Fibroblast of lung (primary cell): ENCODE measurements around the gene PALLD.

Experiments
- EZH2 ChIP-seq: IDR thresholded peaks from 2 replicates; pipeline ENCODE4 v1.5.1; 2012; ENCODE audit warnings: low read length, control low read depth, mild to moderate bottlenecking; ENCODE audit errors: missing control alignments
- TF ChIP-seq, protein P1 (sequence below), 2 donors: IDR thresholded peaks in 1 of 2; conservative IDR thresholded peaks in 1 of 2; 1 replicate in 1 of 2; 2 replicates in 1 of 2; pipeline ENCODE4 v1.5.1; 2011 to 2012; ENCODE audit warnings: low read length in 2 of 2, control low read depth in 1 of 2, inconsistent platforms in 1 of 2, low read depth in 1 of 2, mild to moderate bottlenecking in 1 of 2

DNA sequence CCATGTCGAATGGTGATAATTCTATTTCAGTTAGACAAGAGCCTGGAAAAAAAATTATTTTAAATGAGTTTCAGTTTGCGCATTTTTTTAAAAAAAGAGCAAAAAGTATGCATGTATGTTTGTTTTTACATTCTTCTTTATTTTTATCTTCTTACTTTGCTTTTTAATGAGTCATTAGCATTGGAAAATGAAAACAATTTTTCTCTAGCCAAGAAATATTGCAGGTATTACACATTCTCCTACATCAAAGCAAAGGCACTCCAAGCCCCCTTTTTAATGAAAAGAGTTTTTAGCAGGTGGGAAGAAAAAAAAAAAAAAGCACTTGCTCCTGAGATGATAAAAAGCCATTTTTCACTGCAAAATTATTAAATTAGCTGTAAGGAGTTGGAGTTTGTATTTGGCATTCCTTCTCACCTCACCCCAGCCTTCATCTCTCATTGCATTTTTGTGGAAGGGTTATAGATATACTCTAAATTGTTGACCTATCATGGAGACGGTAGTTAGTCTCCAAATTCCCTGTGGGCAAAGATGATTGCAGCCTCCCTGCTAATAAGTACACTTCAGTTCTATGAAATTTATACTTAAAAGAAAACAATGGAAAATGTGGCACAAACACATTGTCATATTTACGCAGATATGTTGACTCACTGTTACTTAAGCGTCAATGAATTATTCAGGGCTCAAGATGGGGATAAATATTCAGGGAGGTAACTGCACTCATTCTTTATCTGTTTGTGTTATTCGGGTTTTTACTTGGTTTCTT, 43.8 kb downstream of the PALLD start:
- TF ChIP-seq, protein P1, sequence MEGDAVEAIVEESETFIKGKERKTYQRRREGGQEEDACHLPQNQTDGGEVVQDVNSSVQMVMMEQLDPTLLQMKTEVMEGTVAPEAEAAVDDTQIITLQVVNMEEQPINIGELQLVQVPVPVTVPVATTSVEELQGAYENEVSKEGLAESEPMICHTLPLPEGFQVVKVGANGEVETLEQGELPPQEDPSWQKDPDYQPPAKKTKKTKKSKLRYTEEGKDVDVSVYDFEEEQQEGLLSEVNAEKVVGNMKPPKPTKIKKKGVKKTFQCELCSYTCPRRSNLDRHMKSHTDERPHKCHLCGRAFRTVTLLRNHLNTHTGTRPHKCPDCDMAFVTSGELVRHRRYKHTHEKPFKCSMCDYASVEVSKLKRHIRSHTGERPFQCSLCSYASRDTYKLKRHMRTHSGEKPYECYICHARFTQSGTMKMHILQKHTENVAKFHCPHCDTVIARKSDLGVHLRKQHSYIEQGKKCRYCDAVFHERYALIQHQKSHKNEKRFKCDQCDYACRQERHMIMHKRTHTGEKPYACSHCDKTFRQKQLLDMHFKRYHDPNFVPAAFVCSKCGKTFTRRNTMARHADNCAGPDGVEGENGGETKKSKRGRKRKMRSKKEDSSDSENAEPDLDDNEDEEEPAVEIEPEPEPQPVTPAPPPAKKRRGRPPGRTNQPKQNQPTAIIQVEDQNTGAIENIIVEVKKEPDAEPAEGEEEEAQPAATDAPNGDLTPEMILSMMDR (conservative IDR thresholded peaks at IDR 0.05 in 1 of 2, IDR thresholded peaks at IDR 0.05 in 1 of 2; ENCODE audit: low read depth in 1 of 2, low read length in 2 of 2): no peak
- TF ChIP-seq EZH2: no peak
